ENCODE data around the gene CYP26B1. TPM values are rescaled to one million over a fixed set of nuclear protein-coding genes. Genes with fewer than 3 reads are reported as not detected.

The CYP26B1 gene
- polyA plus RNA-seq, 3 donors from 2014 or later, result not detected

- Mint-ChIP-seq H3K9me3 (peaks cover 0 to 6% (median under 1%) of the 10 kb centered on the region in 6 donors), H3K36me3 (peaks cover 0 to 4% (median 4%) of the 10 kb centered on the region in 3 donors), H3K4me1 (peaks cover 34 to 46% of the 10 kb centered on the region in 2 donors), H3K4me3 (peak overlapping the region; percentile 58 to 84 (median 80)), H3K27ac (peak overlapping the region in 1 of 6 donors; percentile 64), H3K27me3 (ENCODE audit: low read depth in 3 of 3) (peaks cover 25 to 38% (median 26%) of the 10 kb centered on the region in 3 donors)
- peak; percentile 31 to 52 (median 41) for DNase-seq
Observed at GRCh38 chr2:72150157-72150860, 2.6 kb upstream of the CYP26B1 start.

- no peak for DNase-seq
- Mint-ChIP-seq H3K27me3 (ENCODE audit: low read depth in 3 of 3) (peaks cover 24 to 38% (median 25%) of the 10 kb centered on the region in 3 donors), H3K27ac (no peak overlapping the region), H3K4me1 (peaks cover 35 to 47% of the 10 kb centered on the region in 2 donors), H3K36me3 (peaks cover 0 to 4% (median 4%) of the 10 kb centered on the region in 3 donors), H3K4me3 (peak overlapping the region; percentile 58 to 84 (median 80)), H3K9me3 (peaks cover 0 to 6% (median under 1%) of the 10 kb centered on the region in 6 donors)
Observed at GRCh38 chr2:72149556-72150156, 2.0 kb upstream of the CYP26B1 start.

GRCh38 chr2:72148837-72149555 is 1.3 kb upstream of the CYP26B1 start:
- Mint-ChIP-seq H3K36me3 (peaks cover 0 to 4% (median 4%) of the 10 kb centered on the region in 3 donors), H3K27me3 (ENCODE audit: low read depth in 3 of 3) (peaks cover 24 to 40% (median 25%) of the 10 kb centered on the region in 3 donors), H3K4me3 (peak overlapping the region; percentile 76 to 91 (median 85)), H3K27ac (no peak overlapping the region), H3K4me1 (peaks cover 37 to 47% of the 10 kb centered on the region in 2 donors), H3K9me3 (peaks cover 0 to 6% (median under 1%) of the 10 kb centered on the region in 6 donors)
- no peak for DNase-seq

GRCh38 chr2:72148003-72148836 is 558 bp upstream of the CYP26B1 start:
- peak overlapping the region; percentile 76 to 91 (median 85) for H3K4me3 Mint-ChIP-seq
- peaks cover 37 to 47% of the 10 kb centered on the region in 2 donors for H3K4me1 Mint-ChIP-seq
- peaks cover 25 to 41% (median 26%) of the 10 kb centered on the region in 3 donors for H3K27me3 Mint-ChIP-seq (ENCODE audit: low read depth in 3 of 3)
- H3K36me3 Mint-ChIP-seq, result peaks cover 0 to 4% (median 4%) of the 10 kb centered on the region in 3 donors
- no peak overlapping the region for H3K27ac Mint-ChIP-seq
- H3K9me3 Mint-ChIP-seq, result peaks cover 0 to 6% (median under 1%) of the 10 kb centered on the region in 6 donors
- no peak for DNase-seq

GRCh38 chr2:72146347-72147302 is 1.0 kb downstream of the CYP26B1 start:
- Mint-ChIP-seq H3K4me3 (peak overlapping the region; percentile 46 to 70 (median 57)), H3K9me3 (peaks cover 0 to 6% (median under 1%) of the 10 kb centered on the region in 6 donors), H3K27ac (no peak overlapping the region), H3K27me3 (ENCODE audit: low read depth in 3 of 3) (peaks cover 25 to 39% (median 27%) of the 10 kb centered on the region in 3 donors), H3K36me3 (peaks cover 0 to 4% (median 4%) of the 10 kb centered on the region in 3 donors), H3K4me1 (peaks cover 37 to 47% of the 10 kb centered on the region in 2 donors)
- DNase-seq, result no peak

GRCh38 chr2:72145658-72146329 is 1.9 kb downstream of the CYP26B1 start:
- no peak for DNase-seq
- Mint-ChIP-seq H3K4me3 (peak overlapping the region; percentile 55 to 76 (median 69)), H3K4me1 (peaks cover 37 to 47% of the 10 kb centered on the region in 2 donors), H3K27me3 (ENCODE audit: low read depth in 3 of 3) (peaks cover 25 to 37% (median 25%) of the 10 kb centered on the region in 3 donors), H3K36me3 (peaks cover 0 to 4% (median 4%) of the 10 kb centered on the region in 3 donors), H3K9me3 (peaks cover 0 to 6% (median under 1%) of the 10 kb centered on the region in 6 donors), H3K27ac (no peak overlapping the region)

- H3K36me3 Mint-ChIP-seq, result peaks cover 0 to 4% (median 4%) of the 10 kb centered on the region in 3 donors
- DNase-seq, result no peak
- H3K4me3 Mint-ChIP-seq, result peak overlapping the region; percentile 55 to 76 (median 69)
- peaks cover 25 to 32% (median 25%) of the 10 kb centered on the region in 3 donors for H3K27me3 Mint-ChIP-seq (ENCODE audit: low read depth in 3 of 3)
- peaks cover 35 to 44% of the 10 kb centered on the region in 2 donors for H3K4me1 Mint-ChIP-seq
- peaks cover 0 to 6% (median under 1%) of the 10 kb centered on the region in 6 donors for H3K9me3 Mint-ChIP-seq
- no peak overlapping the region for H3K27ac Mint-ChIP-seq
Observed at GRCh38 chr2:72145289-72145657, 2.4 kb downstream of the CYP26B1 start.

- peak overlapping the region in 4 of 5 donors; percentile 27 to 45 (median 33) for H3K4me3 Mint-ChIP-seq
- H3K4me1 Mint-ChIP-seq, result peaks cover 30 to 39% of the 10 kb centered on the region in 2 donors
- H3K27me3 Mint-ChIP-seq (ENCODE audit: low read depth in 3 of 3), result peaks cover 23 to 27% (median 25%) of the 10 kb centered on the region in 3 donors
- no peak overlapping the region for H3K27ac Mint-ChIP-seq
- H3K9me3 Mint-ChIP-seq, result peaks cover 0 to 6% (median under 1%) of the 10 kb centered on the region in 6 donors
- H3K36me3 Mint-ChIP-seq, result peaks cover 0 to 4% (median 4%) of the 10 kb centered on the region in 3 donors
- DNase-seq, result no peak
Observed at GRCh38 chr2:72144632-72145288, 2.9 kb downstream of the CYP26B1 start.

- peaks cover 0 to 6% (median under 1%) of the 10 kb centered on the region in 6 donors for H3K9me3 Mint-ChIP-seq
- H3K27ac Mint-ChIP-seq, result no peak overlapping the region
- H3K4me3 Mint-ChIP-seq, result peak overlapping the region in 4 of 5 donors; percentile 17 to 50 (median 30)
- H3K27me3 Mint-ChIP-seq (ENCODE audit: low read depth in 3 of 3), result peaks cover 21 to 24% (median 22%) of the 10 kb centered on the region in 3 donors
- peaks cover 25 to 34% of the 10 kb centered on the region in 2 donors for H3K4me1 Mint-ChIP-seq
- H3K36me3 Mint-ChIP-seq, result peaks cover 0 to 4% (median 4%) of the 10 kb centered on the region in 3 donors
- DNase-seq, result no peak
Observed at GRCh38 chr2:72144274-72144631, 3.4 kb downstream of the CYP26B1 start.

- no peak for DNase-seq
- Mint-ChIP-seq H3K36me3 (peaks cover 0 to 4% (median 4%) of the 10 kb centered on the region in 3 donors), H3K27ac (no peak overlapping the region), H3K4me3 (peak overlapping the region in 3 of 5 donors; percentile 26 to 50 (median 35)), H3K9me3 (peaks cover 0 to 6% (median under 1%) of the 10 kb centered on the region in 6 donors), H3K4me1 (peaks cover 20 to 28% of the 10 kb centered on the region in 2 donors), H3K27me3 (ENCODE audit: low read depth in 3 of 3) (peaks cover 18 to 19% (median 18%) of the 10 kb centered on the region in 3 donors)
Observed at GRCh38 chr2:72143441-72144273, 4.0 kb downstream of the CYP26B1 start.
